PFSK-1 (cell line): Measurements from ENCODE around the gene NFS1.

Experiments
- POLR2AphosphoS5 ChIP-seq: IDR thresholded peaks from 2 replicates; pipeline ENCODE4 v1.6.1; 2012; ENCODE audit warnings: low read depth, mild to moderate bottlenecking, control low read depth, low read length, moderate library complexity
- SIN3A ChIP-seq: IDR thresholded peaks from 2 replicates; pipeline ENCODE4 v1.6.1; 2012; ENCODE audit warnings: mild to moderate bottlenecking, low read length, moderate library complexity, borderline replicate concordance; ENCODE audit not compliant: insufficient read depth
- TAF1 ChIP-seq: IDR thresholded peaks from 2 replicates; pipeline ENCODE4 v1.6.1; 2012; ENCODE audit warnings: low read length, control low read depth, borderline replicate concordance; ENCODE audit not compliant: insufficient read depth
- TF ChIP-seq, protein P1 (sequence below), 2 experiments: IDR thresholded peaks; 2 replicates each; pipeline versions ENCODE4 v1.6.1 to v1.8.0; 2011 to 2012; ENCODE audit warnings: low read depth in 2 of 2, low read length in 2 of 2, control low read depth in 1 of 2, inconsistent platforms in 1 of 2, mild to moderate bottlenecking in 1 of 2, moderate library complexity in 1 of 2; ENCODE audit not compliant: insufficient read depth in 1 of 2

DNA sequence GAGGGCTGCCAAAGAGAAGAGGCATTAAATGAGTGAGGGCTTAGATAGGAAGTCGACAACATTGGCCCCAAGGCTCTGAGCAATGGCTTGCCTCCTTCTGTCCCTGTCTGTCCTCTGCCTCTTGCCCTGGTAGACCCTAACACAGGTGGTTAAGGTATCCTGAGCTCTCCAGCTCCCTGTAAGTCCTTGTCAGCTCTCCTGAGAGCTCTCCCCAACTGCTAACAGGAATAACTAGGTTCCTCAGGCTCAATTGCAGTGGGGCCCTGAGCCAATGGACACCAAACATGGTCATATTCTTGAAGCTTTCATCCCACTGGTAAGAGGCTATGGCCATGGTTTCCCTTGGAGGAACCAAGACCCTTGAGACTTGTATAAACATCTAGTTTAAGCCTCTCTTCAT, 29.5 kb downstream of the NFS1 start:
- TF ChIP-seq, protein P1, sequence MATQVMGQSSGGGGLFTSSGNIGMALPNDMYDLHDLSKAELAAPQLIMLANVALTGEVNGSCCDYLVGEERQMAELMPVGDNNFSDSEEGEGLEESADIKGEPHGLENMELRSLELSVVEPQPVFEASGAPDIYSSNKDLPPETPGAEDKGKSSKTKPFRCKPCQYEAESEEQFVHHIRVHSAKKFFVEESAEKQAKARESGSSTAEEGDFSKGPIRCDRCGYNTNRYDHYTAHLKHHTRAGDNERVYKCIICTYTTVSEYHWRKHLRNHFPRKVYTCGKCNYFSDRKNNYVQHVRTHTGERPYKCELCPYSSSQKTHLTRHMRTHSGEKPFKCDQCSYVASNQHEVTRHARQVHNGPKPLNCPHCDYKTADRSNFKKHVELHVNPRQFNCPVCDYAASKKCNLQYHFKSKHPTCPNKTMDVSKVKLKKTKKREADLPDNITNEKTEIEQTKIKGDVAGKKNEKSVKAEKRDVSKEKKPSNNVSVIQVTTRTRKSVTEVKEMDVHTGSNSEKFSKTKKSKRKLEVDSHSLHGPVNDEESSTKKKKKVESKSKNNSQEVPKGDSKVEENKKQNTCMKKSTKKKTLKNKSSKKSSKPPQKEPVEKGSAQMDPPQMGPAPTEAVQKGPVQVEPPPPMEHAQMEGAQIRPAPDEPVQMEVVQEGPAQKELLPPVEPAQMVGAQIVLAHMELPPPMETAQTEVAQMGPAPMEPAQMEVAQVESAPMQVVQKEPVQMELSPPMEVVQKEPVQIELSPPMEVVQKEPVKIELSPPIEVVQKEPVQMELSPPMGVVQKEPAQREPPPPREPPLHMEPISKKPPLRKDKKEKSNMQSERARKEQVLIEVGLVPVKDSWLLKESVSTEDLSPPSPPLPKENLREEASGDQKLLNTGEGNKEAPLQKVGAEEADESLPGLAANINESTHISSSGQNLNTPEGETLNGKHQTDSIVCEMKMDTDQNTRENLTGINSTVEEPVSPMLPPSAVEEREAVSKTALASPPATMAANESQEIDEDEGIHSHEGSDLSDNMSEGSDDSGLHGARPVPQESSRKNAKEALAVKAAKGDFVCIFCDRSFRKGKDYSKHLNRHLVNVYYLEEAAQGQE (IDR thresholded peaks at IDR 0.05; ENCODE audit: insufficient read depth in 1 of 2, low read depth in 2 of 2, low read length in 2 of 2), result no peak
- TF ChIP-seq POLR2AphosphoS5 (no peak), SIN3A (no peak), TAF1 (no peak)
